Endometrial microvascular endothelial cells (primary cell): ENCODE measurements around the gene EIF5B. TPM values are rescaled to one million over a fixed set of nuclear protein-coding genes. Genes with fewer than 3 reads are reported as not detected.
"Not testable (repeated sequence)": the region's sequence is repeated elsewhere in the genome, so short reads cannot be mapped to it uniquely, and the experiment has no call there.

Experiments
- in situ Hi-C: cut with HindIII; loops from 2 replicates; pipeline ENCODE4 v1.10.0; 2017; ENCODE audit warnings: low sequenced_read_pairs, low pct_unique_long_range_greater_than_20kb; ENCODE audit errors: inconsistent ontology term
- total RNA-seq: library from RNA; depleted of rRNA; stranded (reverse); fragments of >200 nt; gene quantifications from one replicate; pipeline ENCODE4 v1.2.3, GENCODE V29; 2015; ENCODE audit errors: inconsistent ontology term

Gene EIF5B, protein sequence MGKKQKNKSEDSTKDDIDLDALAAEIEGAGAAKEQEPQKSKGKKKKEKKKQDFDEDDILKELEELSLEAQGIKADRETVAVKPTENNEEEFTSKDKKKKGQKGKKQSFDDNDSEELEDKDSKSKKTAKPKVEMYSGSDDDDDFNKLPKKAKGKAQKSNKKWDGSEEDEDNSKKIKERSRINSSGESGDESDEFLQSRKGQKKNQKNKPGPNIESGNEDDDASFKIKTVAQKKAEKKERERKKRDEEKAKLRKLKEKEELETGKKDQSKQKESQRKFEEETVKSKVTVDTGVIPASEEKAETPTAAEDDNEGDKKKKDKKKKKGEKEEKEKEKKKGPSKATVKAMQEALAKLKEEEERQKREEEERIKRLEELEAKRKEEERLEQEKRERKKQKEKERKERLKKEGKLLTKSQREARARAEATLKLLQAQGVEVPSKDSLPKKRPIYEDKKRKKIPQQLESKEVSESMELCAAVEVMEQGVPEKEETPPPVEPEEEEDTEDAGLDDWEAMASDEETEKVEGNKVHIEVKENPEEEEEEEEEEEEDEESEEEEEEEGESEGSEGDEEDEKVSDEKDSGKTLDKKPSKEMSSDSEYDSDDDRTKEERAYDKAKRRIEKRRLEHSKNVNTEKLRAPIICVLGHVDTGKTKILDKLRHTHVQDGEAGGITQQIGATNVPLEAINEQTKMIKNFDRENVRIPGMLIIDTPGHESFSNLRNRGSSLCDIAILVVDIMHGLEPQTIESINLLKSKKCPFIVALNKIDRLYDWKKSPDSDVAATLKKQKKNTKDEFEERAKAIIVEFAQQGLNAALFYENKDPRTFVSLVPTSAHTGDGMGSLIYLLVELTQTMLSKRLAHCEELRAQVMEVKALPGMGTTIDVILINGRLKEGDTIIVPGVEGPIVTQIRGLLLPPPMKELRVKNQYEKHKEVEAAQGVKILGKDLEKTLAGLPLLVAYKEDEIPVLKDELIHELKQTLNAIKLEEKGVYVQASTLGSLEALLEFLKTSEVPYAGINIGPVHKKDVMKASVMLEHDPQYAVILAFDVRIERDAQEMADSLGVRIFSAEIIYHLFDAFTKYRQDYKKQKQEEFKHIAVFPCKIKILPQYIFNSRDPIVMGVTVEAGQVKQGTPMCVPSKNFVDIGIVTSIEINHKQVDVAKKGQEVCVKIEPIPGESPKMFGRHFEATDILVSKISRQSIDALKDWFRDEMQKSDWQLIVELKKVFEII
- total RNA-seq = 19.2 TPM

DNA sequence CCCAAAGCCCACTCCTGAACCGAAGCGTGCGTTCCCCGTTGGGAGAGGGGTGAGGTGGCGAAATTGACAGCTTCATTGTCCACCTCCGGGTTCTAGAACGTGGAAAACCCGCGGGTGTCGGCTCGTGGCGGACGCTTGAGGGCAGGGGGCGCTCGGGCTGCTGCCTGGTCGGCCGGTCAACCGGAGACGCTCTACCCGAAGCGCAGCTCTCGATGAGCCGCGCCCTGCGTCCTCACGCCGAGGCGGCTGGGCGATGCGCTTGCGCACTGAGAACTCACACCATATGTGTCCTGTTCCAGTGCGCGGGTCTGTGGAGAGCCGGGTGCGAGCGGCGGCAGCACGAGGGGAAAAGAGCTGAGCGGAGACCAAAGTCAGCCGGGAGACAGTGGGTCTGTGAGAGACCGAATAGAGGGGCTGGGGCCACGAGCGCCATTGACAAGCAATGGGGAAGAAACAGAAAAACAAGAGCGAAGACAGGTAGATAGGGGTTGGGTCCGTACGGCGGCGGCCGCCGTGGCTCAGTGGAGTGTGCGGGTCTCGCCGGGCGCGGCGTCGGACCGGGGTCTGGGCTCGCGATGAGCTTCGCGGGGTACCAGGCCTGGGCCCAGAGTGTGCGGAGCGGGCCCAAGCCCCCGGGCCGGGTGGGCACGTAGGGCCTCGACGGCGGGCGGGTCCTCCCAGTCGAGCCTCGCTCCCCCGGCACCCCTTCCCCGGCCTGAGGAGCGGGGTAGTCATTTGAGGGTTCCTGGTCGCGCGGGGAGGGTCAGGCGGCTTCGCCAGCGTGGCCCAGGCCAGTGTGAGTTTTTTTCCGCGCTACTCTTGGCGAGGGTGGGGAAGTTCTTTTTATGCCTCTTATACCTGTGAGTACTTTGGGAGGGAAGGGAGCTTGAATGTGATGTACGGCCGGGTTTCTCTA lies at the start of gene EIF5B:
TSS of gene EIF5B (plus strand) at position 277 of the 916 bp plus-strand sequence. CDS start at position 443, 166 bp downstream.
- in situ Hi-C loops = no loop called here

DNA sequence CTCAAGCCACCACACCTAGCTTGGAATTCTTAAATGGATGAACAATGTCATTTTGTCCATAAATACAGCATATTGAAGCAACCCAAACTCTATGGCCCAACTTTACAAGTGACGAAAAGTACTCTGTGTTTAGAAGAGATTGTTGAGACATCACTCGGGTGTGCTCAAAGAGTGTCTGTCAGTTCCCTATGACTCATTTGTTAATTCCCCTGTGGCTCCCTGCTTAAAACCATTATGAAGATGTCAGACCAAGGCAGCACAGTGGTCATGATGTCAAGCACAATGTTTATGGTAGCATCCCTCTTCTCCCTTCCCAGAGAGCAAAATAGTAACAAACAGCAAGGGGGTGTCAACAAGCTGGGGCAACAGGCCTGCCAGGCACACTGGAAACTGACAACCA lies 39.2 kb upstream of the EIF5B start:
- in situ Hi-C loops = no loop called here

DNA sequence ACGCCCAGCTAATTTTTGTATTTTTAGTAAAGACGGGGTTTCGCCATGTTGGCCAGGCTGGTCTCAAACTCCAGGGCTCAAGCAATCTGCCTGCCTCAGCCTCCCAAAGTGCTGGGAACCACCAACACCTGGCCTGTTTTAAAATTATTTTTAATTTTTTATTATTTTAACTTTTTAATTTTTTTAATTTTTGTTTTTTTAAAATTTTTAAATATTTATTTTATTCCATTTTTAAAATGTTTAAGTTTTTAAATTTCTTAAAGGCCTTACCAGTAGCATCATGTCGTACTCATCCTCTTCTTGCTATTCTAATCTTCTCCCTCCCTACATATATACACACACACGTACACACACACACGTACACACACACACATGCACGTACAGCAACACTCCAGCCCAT lies 37.6 kb upstream of the EIF5B start:
- in situ Hi-C loops = no loop called here

DNA sequence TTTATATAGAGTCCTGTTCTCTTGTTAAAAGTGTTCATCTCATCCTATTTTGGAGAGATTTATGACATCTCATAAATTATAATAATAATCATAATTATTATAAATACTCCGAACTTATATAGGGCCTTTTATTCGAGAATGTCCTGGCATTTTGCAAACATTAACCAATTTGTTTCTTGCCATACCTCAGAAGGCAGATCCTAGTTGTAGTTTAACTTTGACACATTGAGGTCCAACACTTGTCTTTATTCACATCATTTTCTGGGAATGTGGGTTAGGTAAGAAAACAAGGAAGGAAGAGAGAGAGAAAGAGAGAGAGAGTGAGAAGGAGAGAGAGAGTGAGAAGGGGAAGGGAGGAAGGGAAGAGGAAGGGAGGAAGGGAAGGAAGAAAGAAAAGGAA lies 36.1 kb upstream of the EIF5B start, which contains the start of gene LYG1:
TSS of gene LYG1 (minus strand) at position 101 of the 400 bp plus-strand sequence. CDS start 5,527 bp downstream, outside the sequence.
- in situ Hi-C loops = not testable (repeated sequence)

DNA sequence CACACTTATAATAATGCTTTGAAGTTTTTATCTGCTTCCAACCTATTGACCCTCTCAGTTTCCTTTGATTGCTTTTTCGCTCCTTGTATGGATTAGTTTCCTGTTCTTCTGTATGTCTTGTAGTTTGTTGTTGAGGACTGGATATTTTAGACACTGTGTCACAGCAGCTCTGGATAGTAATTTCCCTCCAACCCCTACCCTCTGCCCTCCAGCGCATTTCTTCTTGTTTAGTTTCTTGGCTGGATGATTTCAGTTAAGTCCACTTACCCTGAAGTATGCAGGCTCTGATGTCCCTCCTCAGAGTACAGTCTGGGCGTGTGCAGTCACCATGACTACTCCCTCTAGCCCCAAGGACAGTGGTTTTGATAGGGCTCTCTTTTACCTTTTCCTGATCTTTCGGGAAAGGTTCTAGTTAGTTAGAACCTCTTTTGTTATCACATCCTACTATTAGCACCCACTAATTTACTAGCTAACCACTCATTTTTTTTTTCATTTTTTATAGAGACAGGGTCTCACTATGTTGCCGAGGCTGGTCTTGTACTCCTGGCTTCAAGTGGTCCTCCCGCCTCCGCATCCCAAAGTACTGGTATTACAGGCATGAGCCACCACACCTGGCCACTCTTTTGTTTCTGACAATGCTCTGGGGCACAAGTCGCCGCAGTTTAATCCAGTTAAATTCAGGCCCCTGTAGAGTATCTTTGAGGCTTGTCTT lies 19.9 kb upstream of the EIF5B start:
- in situ Hi-C loops = no loop called here

DNA sequence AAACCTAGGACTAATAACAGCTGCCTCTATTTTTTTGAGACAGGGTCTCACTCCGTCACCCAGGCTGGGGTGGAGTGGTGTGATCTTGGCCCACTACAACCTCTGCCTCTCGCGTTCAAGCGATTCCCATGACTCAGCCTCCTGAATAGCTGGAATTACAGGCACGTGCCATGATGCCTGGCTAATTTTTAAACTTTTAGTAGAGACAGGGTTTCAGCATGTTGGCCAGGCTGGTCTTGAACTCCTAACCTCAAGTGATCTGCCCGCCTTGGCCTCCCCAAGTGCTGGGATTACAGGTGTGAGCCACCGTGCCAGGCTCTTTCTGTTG lies 19.4 kb upstream of the EIF5B start:
- in situ Hi-C loops = not testable (repeated sequence)

DNA sequence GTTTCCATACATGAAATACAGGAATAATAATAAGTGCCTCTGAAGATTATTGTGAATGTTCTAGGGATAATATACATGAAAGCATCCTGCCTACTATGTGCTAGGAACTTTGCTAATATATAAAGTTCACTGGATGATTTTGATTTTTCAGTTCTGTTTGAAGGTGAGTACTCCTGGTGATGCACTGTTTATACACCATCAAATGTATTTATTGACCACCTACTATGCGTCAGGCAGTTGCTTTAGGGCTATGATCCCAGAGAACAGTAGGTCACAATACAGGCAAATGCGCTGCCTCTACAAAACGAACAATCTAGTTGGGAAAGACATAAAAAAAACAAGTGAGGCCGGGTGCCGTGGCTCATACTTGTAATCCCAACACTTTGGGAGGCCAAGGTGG lies 11.8 kb upstream of the EIF5B start:
- in situ Hi-C loops = no loop called here

DNA sequence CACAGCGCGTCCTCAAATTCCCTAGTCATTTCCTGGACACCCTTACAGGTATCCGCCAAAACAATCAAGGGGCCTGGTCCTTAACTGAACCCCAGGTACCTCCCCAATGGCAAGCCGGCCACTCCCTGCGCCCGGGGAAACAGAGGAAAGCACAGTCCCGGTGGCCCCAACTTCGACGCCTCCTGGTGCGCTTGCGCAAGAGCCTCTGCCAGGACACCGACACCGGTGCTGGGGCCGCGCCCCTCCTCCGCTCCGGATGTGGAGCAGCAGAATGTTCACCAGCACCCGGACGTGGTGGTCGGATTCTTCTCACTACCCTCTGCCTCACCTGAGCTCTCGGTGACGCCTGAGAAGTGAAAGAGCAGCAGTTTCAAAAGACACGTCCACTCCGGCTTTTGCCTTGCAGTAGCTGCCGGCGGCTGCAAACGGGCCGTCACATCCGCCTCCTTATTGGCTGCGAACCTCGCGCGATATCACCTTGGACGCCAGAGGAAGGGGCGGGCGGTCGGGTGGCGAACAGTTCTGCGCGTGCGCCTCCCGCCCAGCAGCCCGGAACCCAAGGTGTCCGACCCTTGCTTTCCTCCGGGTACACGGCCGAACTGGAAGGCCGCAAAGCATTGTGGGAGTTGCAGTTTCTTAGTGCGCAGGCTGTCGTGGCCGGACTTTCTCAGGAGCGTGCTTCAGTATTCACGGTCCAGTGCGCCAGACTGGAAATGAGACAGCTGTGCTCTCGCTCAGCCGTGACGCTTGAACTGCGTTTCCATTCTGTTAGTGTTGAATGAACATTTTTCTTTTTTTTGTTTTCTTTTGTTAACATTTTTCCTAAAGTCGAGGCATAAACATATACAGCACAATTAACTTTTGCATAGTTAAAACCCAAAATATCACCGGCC lies 1.0 kb upstream of the EIF5B start, which contains the start of gene TXNDC9:
TSS of gene TXNDC9 (minus strand) at position 423 of the 893 bp plus-strand sequence. CDS start 3,123 bp downstream, outside the sequence.
- in situ Hi-C loops = no loop called here

DNA sequence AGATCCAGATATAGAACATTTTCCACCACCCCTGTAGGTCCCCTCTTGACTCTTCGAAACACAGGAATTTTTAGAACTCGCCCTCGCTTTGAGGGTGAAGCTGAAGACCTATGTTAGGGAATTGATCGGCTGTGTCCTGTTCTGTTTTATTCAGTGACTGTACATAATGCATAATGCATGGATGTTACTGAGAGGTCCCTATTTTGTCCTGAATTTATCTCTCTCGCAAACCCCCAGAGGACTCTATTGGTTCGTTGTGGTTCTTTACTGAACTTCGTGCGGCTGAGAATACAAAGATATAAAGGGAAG lies 431 bp upstream of the EIF5B start:
- in situ Hi-C loops = no loop called here

DNA sequence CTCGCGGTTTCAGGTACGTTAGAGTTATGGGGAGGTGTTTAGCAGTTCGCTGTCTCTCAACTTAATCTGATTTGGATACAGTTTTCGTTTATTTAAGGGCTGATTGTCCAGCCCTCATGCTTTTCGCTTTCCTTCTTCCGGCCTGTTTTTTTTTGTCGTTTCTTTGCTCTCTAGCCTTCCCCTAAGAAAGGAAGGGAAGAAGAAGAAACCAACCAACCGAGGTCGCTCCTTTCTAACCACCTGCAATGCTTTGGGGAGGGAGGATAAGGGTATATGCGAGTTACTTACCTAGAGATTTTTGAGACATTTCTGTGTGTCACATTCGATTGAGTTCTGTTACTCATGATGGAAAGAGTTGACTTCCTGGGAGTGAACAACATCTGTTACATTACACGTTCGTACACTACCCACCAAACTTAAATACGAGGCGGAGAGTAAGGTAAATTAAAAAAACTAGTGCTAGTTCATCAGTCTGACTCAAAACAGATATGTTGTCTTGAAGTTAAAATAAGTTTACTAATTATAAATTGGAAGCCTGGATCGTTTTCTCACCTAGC lies 918 bp downstream of the EIF5B start:
- in situ Hi-C loops = no loop called here

DNA sequence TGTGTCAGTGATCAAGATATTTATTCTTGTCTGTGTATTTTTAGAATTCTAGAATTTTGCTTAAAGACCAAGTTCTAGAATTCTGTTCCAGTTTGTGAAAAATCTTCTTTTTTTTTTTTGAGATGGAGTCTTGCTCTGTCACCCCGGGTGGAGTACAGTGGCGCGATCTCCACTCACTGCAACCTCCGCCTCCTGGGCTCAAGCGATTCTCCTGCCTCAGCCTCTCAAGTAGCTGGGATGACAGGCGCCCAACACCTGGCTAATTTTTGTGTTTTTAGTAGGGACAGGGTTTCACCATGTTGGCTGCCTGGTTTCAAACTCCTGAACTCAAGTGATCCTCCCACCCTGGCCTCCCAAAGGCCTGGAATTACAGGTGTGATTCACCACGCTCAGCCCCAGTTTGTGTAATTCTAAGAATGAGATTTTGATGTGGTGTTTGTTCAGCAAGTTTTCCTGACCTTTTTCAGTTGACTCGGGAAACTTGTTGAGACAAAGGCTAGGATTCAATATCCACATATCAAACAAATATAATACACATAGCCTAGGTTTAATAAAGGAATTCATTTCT lies 3.6 kb downstream of the EIF5B start:
- in situ Hi-C loops = no loop called here

DNA sequence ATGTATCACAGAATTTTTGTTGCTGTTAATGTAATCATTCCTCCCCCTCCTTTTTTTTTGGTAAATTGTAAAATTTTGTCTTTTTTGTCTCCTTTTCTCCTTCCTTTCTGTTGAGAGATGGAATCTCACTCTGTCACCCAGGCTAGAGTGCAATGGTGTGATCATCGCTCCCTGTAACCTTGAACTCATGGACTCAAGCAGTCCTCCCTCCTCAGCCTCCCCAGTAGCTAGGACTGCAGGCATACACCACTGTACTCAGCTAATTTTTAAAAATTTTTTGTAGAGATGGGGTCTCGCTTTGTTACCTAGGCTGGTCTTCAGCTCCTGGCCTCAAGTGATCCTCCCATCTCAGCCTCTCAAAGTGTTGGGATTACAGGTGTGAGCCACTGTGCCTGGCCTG lies 5.3 kb downstream of the EIF5B start:
- in situ Hi-C loops = no loop called here

DNA sequence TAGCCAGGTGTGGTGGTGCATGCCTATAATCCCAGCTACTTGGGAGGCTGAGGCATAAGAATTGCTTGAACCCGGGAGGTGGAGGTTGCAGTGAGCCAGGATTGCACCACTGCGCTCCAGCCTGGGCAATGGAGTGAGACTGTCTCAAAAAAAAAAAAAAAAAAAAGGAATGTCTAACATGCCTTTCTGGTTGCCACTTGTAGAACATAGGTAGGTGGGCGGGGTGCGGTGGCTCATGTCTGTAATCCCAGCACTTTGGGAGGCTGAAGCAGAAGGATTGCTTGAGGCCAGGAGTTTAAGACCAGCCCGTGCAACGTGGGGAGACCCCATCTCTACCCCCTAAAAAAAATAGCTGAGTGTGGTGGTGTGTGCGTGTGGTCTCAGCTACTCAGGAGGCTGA lies 8.3 kb downstream of the EIF5B start:
- in situ Hi-C loops = not testable (repeated sequence)

DNA sequence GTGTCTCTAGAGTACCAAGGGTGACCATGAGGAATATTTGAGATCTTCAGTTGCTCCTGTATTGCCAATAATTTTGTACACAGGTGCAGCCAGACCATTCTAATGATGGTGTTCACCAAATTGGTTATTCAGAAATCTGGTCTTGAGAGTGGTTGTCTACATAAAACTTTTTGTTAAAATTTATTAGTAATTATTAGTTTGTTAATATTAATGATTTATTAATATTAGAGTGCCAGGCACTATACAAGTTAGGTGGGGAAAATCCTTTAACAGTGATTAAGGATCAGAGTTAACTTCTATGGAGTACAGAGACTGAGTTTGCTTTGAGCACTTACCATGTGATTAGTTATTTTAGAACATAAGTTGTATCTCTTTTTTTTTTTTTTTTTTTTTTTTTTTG lies 9.0 kb downstream of the EIF5B start:
- in situ Hi-C loops = no loop called here

DNA sequence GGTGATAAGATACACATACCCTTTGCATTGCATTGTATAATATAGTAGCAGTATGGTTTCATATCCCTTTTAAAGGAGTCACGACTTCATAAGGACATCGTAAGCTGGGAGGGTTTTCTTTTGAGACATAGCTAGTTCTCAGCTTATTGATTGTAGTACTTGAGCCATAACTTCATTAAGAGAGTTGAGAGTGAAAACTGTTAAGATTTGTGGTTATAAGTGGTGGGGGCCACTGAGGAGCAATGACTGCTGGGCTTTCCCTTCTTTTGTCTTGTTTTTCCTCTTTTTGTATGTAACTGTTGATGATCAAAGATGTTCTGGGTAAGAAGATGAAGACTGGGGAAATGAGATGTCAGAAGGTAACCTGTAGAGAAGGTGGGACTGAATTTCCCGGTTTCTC lies 11.0 kb downstream of the EIF5B start:
- in situ Hi-C loops = no loop called here

DNA sequence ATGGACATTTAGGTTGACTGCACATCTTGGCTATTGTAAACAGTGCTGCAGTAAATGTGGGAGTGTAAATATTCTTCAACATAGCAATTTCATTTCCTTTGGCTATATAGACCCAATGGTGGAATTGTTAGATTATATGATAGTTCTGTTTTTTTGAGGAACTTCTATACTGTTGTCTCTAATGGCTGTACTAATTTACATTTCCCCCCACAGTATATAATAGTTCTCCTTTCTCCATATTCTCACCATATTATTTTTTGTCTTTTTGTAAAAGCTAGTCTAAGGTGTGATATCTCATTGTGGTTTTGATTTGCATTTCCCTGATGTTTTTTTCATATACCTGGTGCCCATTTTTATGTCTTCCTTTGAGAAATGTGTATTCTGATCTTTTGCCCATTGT lies 13.0 kb downstream of the EIF5B start:
- in situ Hi-C loops = no loop called here
